PFSK-1 (cell line): Measurements from ENCODE around the gene NUP62.

ENCODE experiments used
- FOXP2 ChIP-seq: optimal IDR thresholded peaks from 2 replicates; pipeline ENCODE3; 2011; ENCODE audit warnings: borderline replicate concordance, control low read depth, inconsistent platforms; ENCODE audit not compliant: insufficient read depth; ENCODE audit errors: extremely low read length, extremely low read depth
- POLR2AphosphoS5 ChIP-seq: IDR thresholded peaks from 2 replicates; pipeline ENCODE4 v1.6.1; 2012; ENCODE audit warnings: low read depth, mild to moderate bottlenecking, control low read depth, low read length, moderate library complexity
- SIN3A ChIP-seq: IDR thresholded peaks from 2 replicates; pipeline ENCODE4 v1.6.1; 2012; ENCODE audit warnings: mild to moderate bottlenecking, low read length, moderate library complexity, borderline replicate concordance; ENCODE audit not compliant: insufficient read depth
- TAF1 ChIP-seq: IDR thresholded peaks from 2 replicates; pipeline ENCODE4 v1.6.1; 2012; ENCODE audit warnings: low read length, control low read depth, borderline replicate concordance; ENCODE audit not compliant: insufficient read depth
- TF ChIP-seq, protein P1 (sequence below), 2 experiments: IDR thresholded peaks; 2 replicates each; pipeline versions ENCODE4 v1.6.1 to v1.8.0; 2011 to 2012; ENCODE audit warnings: low read depth in 2 of 2, low read length in 2 of 2, control low read depth in 1 of 2, inconsistent platforms in 1 of 2, mild to moderate bottlenecking in 1 of 2, moderate library complexity in 1 of 2; ENCODE audit not compliant: insufficient read depth in 1 of 2

NUP62 gene

DNA sequence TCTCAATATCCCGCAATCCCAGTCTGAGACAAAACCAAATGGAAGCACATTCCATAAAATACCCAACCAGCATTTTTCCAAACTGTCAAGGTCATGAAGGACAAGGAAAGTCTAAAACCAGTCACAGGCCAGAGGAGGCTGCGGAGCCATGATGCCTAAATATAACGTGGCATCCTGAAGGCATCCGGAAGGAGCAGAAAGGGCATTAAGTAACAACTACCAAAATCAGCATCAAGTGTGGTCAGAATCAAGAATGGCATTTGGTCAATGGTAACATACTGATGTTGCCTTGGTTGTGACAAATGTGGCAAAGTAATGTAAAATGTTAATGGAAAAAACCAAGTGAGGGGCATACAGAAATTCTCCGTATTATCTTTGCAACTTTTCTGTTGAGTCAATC lies 3.8 kb downstream of the NUP62 start:
- TF ChIP-seq POLR2AphosphoS5 = no peak
- TF ChIP-seq SIN3A = no peak
- TF ChIP-seq TAF1 = no peak
- no peak for TF ChIP-seq FOXP2
- TF ChIP-seq, protein P1, sequence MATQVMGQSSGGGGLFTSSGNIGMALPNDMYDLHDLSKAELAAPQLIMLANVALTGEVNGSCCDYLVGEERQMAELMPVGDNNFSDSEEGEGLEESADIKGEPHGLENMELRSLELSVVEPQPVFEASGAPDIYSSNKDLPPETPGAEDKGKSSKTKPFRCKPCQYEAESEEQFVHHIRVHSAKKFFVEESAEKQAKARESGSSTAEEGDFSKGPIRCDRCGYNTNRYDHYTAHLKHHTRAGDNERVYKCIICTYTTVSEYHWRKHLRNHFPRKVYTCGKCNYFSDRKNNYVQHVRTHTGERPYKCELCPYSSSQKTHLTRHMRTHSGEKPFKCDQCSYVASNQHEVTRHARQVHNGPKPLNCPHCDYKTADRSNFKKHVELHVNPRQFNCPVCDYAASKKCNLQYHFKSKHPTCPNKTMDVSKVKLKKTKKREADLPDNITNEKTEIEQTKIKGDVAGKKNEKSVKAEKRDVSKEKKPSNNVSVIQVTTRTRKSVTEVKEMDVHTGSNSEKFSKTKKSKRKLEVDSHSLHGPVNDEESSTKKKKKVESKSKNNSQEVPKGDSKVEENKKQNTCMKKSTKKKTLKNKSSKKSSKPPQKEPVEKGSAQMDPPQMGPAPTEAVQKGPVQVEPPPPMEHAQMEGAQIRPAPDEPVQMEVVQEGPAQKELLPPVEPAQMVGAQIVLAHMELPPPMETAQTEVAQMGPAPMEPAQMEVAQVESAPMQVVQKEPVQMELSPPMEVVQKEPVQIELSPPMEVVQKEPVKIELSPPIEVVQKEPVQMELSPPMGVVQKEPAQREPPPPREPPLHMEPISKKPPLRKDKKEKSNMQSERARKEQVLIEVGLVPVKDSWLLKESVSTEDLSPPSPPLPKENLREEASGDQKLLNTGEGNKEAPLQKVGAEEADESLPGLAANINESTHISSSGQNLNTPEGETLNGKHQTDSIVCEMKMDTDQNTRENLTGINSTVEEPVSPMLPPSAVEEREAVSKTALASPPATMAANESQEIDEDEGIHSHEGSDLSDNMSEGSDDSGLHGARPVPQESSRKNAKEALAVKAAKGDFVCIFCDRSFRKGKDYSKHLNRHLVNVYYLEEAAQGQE (IDR thresholded peaks at IDR 0.05; ENCODE audit: insufficient read depth in 1 of 2, low read depth in 2 of 2, low read length in 2 of 2) = no peak

DNA sequence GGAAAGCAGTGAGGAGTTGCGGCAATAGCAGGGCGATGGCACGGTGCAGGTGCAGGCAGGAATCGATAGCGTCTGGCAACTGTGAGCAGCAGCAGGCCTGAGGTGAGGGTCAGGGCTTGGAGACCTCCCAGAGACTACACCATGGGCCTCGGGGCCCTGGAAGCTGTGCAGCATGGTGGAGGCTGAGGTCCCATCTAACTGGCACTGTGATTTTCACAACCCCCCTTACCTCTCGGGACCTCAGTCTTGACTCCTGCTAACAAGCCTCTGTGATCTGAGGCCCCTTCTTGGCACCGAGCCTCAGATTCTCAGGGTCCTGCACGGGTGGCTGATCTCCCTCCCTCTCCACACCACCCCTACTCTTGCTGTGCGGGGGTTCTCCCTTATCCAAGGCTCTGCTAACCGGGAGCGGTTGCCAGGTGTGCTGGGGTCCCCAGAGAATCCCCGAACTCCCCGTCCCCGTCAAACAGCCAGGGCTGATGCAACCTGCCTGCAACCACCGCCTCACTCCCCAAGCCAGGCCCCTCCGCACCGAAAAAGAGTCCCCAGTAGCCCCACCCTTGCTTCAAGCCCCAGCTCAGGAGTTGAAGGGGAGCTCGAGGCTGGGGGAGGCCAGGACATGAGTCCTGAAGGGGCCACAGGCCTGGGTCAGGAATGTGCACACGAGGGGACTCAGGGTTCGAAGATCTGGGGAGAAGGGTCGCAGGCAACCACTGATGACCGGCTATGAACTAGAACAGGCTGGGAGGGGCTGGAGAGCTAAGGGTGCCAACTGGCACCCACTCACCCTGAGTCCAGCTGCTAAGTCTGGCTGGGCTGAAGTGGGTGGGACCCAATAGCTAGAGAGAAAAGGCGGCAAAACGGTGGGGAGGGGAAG lies 5.1 kb downstream of the NUP62 start:
- TF ChIP-seq TAF1 (no peak), POLR2AphosphoS5 (no peak), FOXP2 (no peak), SIN3A (no peak)
- TF ChIP-seq, protein P1 (IDR thresholded peaks at IDR 0.05; ENCODE audit: insufficient read depth in 1 of 2, low read depth in 2 of 2, low read length in 2 of 2) = no peak

DNA sequence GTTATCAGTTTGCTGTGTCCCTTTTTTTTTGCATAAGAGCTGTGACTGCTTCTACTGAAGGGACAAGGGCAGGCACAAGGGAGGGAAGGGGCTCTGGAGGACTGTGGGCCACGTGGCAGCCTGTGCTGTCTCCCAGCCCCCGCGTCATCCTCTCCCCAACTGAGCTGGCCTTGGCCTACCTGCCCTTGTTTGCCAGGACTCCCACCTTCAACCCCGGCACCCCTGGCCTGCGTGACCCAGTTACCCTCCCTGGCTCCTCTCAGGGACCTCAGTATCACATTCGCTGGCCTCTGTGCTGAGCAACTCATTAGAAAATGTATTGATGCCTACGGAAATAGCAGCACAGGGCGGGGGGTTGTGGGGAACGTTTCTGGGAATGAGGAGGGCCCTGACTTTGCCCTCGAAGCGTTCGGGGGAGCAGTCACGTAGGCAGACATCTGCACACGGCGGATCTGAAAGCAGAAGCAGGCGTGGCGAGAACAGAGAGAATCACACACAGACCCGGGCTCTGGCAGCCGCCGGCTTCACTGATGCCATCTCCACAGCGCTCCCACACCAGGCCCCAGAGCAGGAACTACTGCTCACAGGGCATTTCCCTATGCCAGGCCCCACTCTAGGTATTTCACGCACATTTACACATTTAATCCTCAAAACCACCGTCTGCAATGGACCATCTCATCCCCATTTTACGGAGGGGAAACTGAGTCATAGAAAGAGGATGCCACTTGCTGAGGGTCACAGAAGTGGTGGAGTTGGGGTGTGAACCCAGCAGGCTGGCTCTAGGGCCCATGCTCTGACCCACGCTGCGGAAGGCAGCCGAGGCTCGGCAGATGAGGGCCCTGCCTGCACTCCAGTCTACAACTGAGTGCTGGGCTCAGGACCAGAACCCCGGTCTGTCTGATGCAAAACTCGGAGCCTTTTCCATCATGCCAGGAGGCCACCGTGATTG lies 6.0 kb downstream of the NUP62 start:
- TF ChIP-seq FOXP2 = no peak
- TF ChIP-seq TAF1 = no peak
- TF ChIP-seq POLR2AphosphoS5 = no peak
- TF ChIP-seq SIN3A = no peak
- TF ChIP-seq, protein P1 (IDR thresholded peaks at IDR 0.05; ENCODE audit: insufficient read depth in 1 of 2, low read depth in 2 of 2, low read length in 2 of 2) = no peak

DNA sequence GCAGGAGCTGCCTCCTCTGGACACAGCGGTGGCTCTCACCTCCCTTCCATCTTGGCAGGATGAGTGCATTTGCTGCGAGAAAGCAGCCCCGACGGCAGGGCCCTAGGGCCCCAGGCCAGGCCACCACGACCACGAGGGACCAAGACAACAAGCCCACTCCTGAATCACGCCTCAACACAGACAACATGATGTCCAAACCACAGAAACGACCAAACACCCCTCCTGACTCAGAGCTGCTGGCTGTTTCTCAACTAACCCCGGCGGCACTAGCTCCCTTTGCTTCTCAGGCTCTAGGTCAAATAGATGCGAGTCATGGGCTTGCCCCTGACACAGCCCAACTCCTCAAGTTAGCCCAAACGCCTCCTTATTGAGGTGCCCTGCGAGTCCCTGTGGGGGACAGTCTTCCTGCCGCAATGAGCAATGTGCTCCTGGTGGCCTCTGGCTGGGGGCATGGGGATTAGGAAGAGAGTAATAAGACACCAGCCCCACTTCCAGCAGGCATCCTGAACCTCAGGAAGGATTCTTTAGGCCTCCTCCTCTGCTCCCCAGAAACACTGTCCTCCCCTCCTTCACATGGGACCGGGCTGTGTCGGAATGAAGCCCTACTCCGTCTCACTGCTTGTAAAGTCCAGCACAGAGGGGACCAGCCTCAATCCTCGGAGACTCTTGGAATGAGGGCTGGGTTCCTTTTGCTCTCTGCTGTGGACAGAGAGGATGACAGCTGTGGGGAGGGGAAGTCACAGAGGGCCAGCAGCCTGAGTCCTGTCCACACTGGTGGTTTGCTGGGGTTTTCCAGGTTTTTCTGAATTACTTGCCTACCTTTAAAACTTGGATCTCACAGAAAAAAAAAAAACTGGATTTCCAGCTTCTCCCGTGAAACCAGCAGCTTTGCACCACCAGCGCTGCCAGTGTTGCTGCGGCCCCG lies 7.2 kb downstream of the NUP62 start:
- TF ChIP-seq FOXP2 (no peak), SIN3A (no peak), TAF1 (no peak), POLR2AphosphoS5 (no peak; the same call in 1 of the 2 replicates)
- TF ChIP-seq, protein P1 (IDR thresholded peaks at IDR 0.05; ENCODE audit: insufficient read depth in 1 of 2, low read depth in 2 of 2, low read length in 2 of 2) = no peak
